Activated CD8-positive, alpha-beta memory T cell treated with anti-CD3 and anti-CD28 coated beads, Interleukin-2, amount 50 U/mL, for 24 hours (primary cell): ENCODE measurements around the gene GLT8D1.
"Not testable (repeated sequence)": the region's sequence is repeated elsewhere in the genome, so short reads cannot be mapped to it uniquely, and the experiment has no call there.

ENCODE experiments used
- DNase-seq: peaks from one replicate; pipeline ENCODE4 v3.0.0-alpha.2; 2020; ENCODE audit errors: extremely low read depth

Gene GLT8D1, protein sequence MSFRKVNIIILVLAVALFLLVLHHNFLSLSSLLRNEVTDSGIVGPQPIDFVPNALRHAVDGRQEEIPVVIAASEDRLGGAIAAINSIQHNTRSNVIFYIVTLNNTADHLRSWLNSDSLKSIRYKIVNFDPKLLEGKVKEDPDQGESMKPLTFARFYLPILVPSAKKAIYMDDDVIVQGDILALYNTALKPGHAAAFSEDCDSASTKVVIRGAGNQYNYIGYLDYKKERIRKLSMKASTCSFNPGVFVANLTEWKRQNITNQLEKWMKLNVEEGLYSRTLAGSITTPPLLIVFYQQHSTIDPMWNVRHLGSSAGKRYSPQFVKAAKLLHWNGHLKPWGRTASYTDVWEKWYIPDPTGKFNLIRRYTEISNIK

DNA sequence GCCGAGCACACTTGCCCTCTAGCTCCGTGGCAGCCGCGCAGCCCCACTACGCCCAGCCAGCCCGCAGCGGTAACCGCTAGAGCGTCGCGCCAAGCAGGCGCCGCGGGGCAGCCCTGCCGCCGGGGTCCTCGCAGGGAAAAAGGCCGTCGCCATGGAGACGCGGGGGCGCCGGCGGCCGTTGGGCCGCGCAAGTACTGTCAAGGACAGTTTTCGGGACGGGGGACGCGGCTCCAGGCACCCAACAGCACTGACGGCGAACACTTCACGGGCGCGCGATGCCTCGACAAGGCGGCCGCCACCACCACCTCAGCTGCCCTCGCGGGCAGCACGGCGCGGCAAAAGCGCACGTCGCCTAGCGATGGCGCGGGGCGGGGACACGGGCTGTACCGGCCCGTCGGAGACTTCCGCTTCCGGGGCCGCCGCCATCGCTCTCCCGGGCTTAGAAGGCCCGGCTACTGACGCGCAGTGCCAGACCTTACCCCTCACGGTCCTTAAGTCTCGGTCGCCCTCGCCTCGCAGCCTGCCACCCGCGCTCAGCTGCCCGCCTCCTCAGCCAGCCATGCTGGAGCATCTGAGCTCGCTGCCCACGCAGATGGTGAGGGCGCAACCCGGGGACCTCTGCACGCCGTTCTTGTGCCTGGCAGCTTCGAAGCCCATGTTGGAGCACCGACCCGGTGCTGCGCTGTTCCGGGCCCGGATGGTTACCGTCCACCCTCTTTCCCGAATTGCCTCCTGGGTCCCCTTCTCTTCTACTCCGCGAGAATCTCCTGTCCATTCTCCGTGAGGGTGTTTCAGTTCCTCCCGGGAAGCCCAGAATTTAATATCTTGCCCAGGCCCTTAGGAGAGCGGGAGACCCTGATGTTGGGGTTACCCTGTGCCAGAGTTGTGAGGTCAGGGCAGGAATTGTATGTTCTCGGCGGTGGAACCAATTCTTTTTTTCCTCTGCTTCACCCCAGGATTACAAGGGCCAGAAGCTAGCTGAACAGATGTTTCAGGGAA is at the start of gene GLT8D1, which contains the start of gene SPCS1:
Gene GLT8D1, minus strand, starts transcription at position 104 of the 999 bp plus-strand sequence. CDS start 5,331 bp downstream, outside the sequence.
Gene SPCS1, plus strand, starts transcription at position 419 of the 999 bp plus-strand sequence. Its CDS starts 141 bp downstream, at position 560.
- peak; percentile 39 for DNase-seq

- DNase-seq: no peak
Observed at GRCh38 chr3:52754373-52754772, 48.8 kb upstream of the GLT8D1 start.

- no peak for DNase-seq
Observed at GRCh38 chr3:52752045-52752660, 46.6 kb upstream of the GLT8D1 start.

- no peak for DNase-seq
Observed at GRCh38 chr3:52743721-52744120, 38.1 kb upstream of the GLT8D1 start.

DNA sequence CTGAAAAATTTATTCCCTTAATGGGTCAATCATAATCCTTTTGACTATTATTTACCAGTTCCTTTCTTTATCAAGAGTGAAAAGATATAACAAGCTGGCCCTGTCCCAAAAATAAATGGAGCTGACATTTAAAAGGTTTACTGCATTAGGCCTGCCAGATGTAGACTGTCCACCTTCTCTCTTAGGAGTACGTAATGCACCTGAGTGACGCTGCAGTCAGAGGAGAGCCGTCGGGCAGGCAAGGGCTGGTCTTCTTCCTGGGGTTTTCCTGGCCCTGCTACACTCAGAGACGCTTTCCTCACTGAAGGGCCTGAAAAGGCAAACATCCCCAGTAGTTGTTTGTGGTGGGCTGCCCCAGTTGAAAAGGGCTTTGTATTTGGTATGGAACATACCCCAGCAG is 37.6 kb upstream of the GLT8D1 start:
- DNase-seq: no peak

- DNase-seq: no peak
Observed at GRCh38 chr3:52742418-52743041, 36.9 kb upstream of the GLT8D1 start.

DNA sequence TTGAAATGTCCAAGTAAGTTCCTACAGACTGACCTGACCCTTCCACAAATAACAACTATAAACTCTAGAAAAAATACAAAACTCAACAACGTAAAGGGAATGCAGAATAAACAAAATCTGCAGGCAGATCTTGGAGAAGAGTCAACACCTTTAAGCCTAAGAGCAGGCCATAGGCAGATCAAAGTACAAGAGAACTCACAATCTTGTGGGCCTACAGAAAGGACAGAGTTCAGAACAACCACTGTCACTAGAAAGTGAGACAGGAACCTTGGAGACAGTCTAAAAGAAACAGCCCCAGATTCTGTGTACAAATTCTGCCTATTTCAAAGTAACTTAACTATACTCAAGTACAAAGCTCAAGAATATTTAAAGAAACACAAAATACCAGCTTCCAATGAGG is 34.1 kb upstream of the GLT8D1 start:
- DNase-seq: no peak

GRCh38 chr3:52733256-52733891 is 27.8 kb upstream of the GLT8D1 start:
- no peak for DNase-seq

- DNase-seq: no peak
Observed at GRCh38 chr3:52731590-52731989, 26.0 kb upstream of the GLT8D1 start.

GRCh38 chr3:52730681-52731080 is 25.1 kb upstream of the GLT8D1 start:
- no peak for DNase-seq

DNA sequence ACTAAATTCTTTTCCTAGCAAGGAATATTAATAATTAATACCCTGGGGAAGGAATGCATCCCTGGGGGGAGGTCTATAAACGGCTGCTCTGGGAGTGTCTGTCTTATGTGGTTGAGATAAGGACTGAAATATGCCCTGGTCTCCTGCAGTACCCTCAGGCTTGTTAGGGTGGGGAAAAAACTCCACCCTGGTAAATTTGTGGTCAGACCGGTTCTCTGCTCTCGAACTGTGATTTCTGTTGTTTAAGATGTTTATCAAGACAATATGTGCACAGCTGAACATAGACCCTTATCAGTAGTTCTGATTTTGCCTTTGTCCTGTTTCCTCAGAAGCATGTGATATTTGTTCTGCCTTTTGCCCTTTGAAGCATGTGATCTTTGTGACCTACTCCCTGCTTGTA is 23.2 kb upstream of the GLT8D1 start:
- not testable (repeated sequence) for DNase-seq

DNA sequence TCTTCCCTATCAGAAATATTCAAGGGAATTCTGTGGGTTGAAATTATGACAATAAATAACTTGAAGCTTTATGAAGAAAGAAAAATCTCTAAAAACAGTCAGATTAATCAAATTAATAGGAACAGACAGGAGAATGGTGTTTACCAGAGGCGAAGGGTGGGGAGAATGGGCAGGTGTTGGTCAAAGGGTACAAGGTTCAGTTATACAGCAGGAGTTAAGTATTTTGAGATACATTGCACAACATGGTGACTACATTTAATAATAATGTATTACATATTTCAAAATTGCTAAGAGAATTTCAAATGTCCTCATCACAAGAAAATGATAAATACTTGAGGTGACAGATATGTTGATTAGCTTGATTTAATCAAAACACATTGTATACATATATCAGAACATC is 18.9 kb upstream of the GLT8D1 start:
- DNase-seq: no peak

DNA sequence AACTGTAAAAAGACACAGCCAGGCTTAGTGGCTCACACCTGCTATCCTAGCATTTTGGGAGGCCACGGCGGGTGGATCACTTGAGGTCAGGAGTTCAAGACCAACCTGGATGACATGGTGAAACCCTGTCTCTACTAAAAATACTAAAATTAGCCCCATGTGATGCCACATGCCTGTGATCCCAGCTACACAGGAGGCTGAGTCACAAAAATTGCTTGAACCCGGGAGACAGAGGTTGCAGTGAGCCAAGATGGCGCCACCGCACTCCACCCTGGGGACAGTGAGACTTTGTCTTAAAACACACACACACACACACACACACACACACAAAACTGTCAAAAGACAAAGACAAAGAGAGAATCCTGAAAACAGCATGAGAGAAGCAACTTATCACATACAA is 18.3 kb upstream of the GLT8D1 start:
- no peak for DNase-seq

DNA sequence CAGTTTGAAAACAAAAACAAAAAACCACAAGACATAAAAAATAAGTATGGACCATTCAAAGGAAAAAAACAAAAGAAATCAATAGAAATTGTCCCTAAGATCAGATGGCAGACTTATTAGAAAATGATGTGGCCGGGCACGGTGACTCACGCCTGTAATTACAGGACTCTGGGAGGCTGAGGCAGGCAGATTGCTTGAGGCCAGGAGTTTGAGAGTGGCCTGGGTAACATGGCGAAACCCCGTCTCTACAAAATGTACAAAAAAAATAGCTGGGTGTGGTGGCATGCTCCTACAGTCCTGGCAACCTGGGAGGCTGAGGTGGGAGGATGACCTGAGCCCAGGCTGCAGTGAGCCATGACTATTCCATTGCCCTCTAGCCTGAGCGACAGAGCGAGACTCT is 16.9 kb upstream of the GLT8D1 start:
- no peak for DNase-seq

- DNase-seq: no peak
Observed at GRCh38 chr3:52721730-52722008, 16.1 kb upstream of the GLT8D1 start.

DNA sequence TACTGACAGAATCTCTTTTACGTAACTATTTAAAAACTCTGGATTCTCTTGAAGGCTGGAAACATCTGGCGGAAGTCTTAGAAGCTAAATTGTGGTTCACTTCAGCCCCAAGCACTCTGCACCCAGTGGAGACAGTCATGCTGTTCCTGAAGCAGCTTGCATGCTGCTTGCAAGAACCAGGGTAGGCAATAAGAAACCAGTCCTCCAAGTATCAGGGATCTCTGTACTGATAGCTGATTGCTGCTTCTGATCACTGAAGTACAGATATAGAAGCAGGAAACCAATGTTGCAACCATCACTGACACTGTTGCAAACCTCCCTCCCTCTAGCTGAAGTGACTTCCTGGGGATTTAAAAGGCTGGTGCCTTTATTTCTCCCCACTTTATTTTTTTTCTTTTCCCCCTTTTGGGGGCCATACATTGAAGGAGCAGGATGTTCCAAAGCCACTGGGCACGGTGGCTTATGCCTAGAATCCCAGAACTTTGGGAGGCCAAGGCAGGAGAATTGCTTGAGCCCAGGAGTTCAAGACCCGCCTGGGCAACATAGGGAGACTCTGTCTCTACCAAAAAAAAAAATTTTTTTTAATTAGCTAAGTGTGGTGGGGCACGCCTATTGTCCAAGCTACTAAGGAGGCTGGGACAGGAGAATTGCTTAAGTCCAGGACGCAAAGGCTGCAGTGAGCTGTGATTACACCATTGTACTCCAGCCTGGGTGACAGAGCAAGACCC is 15.6 kb upstream of the GLT8D1 start:
- no peak for DNase-seq

DNA sequence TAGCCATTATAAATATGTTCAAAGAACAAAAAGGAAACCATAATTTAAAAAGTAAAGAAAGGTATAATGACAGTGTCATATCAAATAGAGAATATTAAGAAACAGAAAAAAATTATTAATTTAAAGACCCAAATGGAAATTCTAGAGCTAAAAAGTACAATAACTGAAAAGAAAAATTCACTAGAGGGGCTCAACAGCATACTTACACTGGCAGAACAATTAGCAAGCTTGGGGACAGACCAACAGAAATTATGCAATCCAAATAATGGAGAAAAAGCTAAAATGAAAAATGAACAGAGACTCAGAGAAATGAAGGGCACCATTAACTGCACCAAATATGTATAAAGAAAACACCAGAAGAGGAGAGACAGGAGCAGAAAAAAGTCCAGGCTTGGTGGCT is 14.0 kb upstream of the GLT8D1 start:
- no peak for DNase-seq

- DNase-seq: no peak
Observed at GRCh38 chr3:52715714-52716305, 10.2 kb upstream of the GLT8D1 start.

DNA sequence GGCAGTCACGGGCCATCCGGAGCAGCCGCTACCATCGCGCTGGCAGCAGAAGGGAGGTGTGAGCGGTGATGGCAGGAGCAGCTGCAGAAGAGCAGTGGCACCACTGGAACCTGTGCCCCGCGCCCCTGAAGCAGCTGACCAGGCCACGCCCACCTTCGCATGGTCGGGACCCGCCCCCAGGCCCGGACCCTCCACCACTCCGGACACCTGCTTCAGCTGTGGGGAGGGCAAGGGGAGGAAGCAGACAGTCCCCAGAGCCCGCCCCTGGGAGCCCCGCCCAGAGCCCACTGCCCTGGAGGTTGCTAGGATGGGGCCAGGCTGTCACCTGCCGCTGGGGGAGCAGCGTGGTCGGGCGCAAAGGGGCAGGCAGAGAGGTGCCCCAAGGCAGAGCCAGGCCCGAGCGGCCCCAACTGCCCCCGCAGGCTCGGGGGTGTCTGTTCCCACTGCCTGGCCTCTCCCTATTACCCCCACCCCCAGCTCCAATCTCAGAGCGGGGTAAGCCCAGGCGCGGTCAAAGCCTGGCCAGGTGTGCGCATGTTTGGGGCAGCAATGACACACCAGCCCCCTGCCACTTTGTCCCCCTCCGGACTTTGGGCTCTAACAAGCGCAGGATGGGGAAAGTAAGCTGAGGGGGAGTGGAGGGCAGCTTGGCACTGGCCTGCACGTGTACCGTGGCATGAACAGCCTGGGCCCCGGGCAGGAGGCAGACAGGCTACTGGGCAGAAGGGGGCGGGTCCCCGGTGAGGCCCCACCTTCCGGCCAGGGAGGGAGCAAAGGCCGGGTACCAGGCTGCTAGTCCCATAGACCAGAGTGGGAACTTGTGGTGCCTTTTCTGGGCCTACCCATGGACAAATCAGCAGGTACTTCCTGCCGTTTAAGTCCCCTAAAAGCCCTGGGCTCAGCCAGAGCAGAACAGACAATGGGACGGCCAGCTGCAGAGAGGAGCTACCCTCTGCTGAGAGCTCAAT is 9.0 kb upstream of the GLT8D1 start:
- DNase-seq: no peak
